ENCODE results near the gene CNOT9.

CNOT9 gene

DNA sequence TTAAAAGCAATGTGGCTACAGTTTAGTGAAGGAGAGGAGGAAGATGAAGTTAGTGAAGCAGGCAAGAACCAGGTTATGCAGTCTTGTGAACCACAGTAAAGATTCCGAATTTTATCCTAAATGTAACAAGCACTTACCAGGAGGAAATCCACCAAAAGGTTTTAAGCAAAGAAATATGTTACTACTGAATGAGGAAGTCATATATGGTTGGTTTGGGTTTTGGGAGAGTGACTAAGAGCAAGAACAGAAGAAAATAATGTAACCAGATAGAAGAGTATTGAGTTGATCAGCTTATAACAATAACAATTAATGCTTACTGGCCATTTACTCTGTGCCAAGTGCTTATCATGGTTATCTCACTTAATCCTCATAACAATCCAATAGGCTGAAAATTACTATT, 2.3 kb upstream of the CNOT9 start:
- TF ChIP-seq ZNF274 (IDR thresholded peaks at IDR 0.05; ENCODE audit: low read depth, low read length), result no peak
- H3K4me3 ChIP-seq (ENCODE audit: low read length), result no peak overlapping the region

DNA sequence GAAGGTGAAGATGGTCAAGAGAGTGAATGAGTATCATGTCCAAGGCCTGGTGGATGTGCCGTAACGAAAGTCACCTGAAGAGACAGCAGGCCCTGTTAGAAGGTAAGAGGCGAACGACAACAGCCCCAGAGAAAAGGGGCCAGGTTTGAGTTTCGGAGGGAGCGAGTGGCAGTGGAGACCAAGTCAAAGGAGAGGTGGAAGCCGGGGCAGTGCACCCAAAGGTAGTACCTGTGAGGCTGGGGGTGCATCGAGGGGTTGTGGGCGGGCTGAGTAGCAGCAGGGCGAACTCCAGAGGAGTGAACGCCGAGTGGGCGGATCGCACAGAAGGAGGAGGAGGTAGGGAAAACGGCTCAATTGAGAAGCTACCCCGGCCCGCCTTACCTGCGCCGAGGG, 846 bp upstream of the CNOT9 start:
- H3K4me3 ChIP-seq (ENCODE audit: low read length), result peak overlapping the region; percentile 97
- TF ChIP-seq ZNF274 (IDR thresholded peaks at IDR 0.05; ENCODE audit: low read depth, low read length), result no peak

DNA sequence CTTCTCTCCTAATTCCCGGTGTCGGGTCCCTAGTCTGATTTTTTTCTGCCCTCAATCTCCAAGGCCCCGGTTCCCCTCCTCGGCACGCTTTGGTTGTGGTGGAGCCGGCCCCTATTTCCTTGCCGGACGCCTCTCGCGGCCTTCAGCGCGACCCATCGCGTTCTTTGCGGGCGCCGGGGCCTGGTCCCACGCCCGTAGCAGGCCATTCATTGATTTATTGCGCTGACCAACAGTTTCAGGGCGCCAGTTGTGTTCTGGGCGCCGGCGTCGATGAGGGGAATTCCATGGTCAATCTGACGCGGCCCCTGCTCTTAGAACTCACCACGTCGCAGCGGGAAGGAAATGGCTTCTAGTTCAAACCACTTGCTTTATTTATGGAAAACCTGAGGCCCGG, 396 bp downstream of the CNOT9 start:
- H3K4me3 ChIP-seq (ENCODE audit: low read length), result peak overlapping the region; percentile 74
- TF ChIP-seq ZNF274 (IDR thresholded peaks at IDR 0.05; ENCODE audit: low read depth, low read length), result no peak

DNA sequence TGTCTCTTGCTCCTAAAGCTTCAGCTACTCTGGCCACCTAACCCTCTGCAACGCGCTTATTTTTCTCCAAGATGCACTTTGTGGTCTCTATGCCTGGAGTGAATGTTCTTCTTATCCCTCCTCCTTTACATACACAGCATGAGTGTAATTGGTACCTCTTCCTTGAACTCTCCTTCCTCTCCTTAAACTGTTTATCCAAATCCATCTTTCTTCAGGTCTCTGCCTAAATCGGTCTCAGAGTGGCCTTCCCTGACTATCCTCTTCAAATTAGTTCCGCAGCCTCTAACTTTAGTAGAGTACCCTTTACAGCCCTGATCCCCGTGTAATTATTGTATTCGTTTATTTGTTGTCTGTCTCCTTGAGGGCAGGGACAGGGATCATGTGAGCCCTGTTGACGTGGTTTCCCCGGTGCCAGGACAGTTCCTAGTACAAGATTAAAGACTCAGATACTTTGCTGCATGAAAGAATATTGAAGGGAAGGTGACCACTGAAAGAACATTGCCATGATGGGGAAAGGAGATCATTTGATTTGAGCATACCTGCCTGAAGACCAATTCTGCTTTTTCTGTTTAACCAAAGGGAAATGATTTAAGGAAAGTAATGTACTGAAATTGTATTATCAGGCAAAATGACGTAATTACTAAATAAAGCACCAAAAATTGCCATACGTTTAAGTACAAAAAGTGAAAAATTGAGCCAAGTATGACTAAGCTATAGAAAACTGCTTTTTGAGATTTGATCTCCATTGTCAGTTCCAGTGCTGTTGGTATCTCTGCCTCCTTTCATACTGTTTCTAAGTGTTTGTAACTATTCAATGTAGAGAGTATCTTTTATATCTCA, 1.2 kb downstream of the CNOT9 start:
- peak overlapping the region; percentile 74 for H3K4me3 ChIP-seq (ENCODE audit: low read length)
- no peak for TF ChIP-seq ZNF274 (IDR thresholded peaks at IDR 0.05; ENCODE audit: low read depth, low read length)

DNA sequence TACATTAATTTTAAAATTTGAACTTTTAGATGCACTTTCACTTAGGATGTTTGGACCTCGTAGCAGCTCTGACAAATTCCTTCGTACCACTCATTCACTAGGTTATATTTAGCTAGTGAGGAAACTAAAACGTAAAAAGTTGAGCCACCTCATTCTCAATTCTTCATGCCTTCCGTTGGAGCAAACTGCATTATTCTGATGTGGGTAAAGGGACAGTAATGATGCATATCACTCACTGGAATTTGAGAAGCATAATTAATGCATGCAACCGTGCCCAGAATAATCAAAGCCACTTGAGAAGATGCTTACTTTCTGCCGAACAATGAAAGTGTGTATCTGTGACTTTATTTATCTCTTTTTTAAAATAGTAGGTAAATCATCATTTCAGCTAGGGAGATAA, 2.2 kb downstream of the CNOT9 start:
- H3K4me3 ChIP-seq (ENCODE audit: low read length), result peak overlapping the region; percentile 74
- TF ChIP-seq ZNF274 (IDR thresholded peaks at IDR 0.05; ENCODE audit: low read depth, low read length), result no peak

DNA sequence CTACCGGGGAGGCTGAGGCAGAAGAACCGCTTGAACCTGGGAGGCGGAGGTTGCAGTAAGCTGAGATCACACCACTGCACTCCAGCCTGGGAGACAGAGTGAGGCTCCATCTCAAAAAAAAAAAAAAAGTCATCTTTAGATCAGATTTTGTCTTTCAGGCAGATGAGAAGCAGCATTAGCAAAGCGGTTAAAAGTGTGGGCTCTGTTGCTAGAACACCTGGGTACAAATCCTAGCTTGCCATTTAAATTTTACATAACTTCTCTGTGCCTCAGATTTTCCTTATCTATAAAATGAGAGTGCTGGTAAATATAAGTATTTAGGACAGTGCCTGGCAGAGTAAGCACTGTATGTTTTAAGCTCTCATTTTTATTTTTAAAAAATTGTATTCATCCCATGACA, 8.2 kb downstream of the CNOT9 start:
- no peak for TF ChIP-seq ZNF274 (IDR thresholded peaks at IDR 0.05; ENCODE audit: low read depth, low read length)

DNA sequence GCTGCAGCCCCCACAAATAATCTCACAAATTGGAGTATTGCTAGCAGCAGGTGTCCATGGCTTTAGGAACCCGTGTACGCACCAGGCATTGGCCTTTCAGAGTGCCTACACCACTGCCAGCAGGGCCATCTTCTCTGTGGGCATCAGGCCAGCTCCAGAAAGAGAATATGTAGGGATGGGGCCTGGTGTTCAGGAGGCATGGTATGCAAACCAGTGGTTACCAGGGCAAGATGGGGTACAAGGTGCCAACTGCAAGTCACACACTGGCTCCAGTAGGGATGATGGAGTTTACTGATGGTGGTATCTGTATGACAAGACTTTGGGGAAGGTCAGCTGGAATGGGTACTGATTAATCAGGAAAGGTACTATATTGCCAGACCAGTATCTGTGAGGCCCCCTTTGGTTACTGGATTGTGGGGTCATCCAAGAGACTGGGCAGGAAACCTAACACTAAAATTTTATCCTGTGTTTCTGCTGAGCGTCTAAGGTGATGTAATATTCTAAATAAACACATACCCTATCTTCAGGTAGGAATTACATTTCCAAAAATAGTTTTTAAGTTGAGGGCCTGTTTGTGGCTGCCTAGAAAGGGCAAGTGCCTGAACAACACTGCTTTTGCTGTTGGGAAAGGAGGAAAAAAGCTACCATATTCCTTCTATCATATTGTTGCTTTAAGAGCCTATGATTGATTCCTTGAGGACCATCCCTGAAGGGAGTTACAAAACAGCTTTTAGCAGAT, 9.0 kb downstream of the CNOT9 start:
- no peak overlapping the region for H3K4me3 ChIP-seq (ENCODE audit: low read length)

More for the DNA sequence above, 8.2 kb downstream of the CNOT9 start:
- no peak overlapping the region for H3K4me3 ChIP-seq (ENCODE audit: low read length)

DNA sequence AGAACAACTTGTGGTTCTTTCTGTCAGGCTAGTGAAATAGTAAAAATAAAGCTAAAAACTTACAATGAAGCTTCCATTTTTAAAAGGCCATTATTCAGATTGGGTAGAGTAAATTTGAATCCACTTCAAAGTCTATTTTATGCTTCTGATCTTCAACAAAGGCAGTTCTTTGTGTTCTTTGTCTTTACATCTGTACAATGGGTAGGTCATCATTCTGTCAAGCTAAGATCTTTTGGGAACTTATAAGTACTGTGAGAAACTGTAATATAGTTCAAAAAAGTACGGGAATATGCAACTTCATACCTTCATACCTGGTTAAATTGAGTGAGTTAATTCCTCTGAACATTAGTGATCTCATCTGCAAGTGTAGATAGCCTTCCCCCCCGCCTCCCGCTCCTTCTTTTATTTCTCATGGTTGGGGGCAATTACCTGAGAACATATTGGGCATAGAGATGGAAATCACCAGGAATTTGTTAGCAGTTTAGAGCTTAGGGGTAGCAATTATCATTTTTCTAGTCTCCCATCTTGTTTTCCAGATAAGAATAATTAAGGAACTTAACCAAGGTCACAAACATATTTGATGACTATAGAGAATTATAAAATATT, 9.7 kb downstream of the CNOT9 start:
- H3K4me3 ChIP-seq (ENCODE audit: low read length), result no peak overlapping the region
- no peak for TF ChIP-seq ZNF274 (IDR thresholded peaks at IDR 0.05; ENCODE audit: low read depth, low read length)

More for the DNA sequence above, 9.0 kb downstream of the CNOT9 start:
- no peak for TF ChIP-seq ZNF274 (IDR thresholded peaks at IDR 0.05; ENCODE audit: low read depth, low read length)

DNA sequence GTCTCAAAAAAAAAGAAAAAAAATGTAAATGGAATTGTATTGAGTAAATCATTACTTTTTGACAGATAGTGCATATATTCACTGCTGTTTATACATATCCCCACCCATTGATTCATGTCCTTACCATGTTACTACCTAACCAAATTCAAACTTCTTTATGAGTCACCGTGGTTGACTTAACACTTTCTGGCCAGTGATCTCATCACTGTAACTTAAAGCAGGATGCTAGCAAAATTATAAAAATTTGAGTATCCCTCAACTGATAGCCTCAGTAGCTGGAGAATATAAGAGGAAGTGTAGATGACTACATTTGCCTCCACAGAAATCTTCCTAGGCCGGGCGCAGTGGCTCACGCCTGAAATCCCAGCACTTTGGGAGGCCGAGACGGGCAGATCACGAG, 13.4 kb downstream of the CNOT9 start:
- no peak for TF ChIP-seq ZNF274 (IDR thresholded peaks at IDR 0.05; ENCODE audit: low read depth, low read length)

DNA sequence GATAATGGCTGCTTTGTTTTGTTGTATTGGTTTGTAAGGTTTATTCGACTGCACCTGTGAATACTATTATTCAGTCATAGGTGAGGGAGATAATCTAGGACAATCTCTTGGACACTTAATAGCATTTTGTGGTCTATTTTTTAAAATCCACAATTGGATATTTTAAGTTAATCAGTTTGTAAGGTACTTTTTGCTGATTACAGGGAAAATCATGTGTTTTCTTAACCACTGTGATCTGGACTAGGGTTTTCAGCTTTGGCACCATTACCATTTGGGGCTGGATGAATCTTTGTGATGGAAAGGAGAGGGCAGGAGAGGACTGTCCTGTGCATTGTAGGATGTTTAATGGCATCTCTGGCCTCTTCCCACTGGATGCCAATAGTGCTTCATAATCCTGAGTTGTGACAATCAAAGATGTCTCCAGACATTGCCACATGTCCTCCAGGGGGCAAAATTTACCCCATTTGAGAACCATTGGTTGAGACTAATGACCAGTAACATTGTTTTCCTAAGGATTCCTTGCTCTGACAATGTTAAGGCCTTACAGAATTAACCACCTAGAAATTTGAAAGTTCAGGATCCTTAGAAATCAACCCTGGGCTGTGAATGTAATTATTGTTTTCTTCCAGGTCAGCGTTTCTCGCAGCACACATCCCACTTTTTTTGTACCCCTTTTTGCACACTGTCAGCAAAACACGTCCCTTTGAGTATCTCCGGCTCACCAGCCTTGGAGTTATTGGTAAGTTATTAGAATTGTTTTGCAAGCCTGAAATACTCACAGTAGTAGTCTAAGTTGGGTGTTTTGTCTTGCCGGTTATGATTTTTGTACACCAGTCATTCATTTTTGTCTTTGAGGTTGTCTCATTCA, 15.6 kb downstream of the CNOT9 start:
- TF ChIP-seq ZNF274 (IDR thresholded peaks at IDR 0.05; ENCODE audit: low read depth, low read length), result no peak
- no peak overlapping the region for H3K4me3 ChIP-seq (ENCODE audit: low read length)

More for the DNA sequence above, 13.4 kb downstream of the CNOT9 start:
- H3K4me3 ChIP-seq (ENCODE audit: low read length), result no peak overlapping the region

DNA sequence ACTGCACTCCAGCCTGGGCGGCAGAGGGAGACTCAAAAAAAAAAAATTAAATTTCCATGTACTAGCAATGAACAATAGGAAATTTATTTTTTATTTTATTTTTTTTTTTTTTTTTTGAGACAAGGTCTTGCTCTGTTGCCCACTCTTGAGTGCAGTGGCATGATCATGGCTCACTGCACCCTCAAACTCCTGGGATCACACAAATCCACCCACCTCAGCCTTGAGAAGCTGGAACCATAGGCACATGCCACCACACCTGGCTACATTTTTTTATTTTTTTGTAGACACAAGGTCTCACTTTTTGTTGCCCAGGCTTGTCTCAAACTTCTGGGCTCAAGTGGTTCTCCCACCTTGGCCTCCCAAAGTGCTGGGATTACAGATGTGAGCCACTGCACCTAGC, 16.9 kb downstream of the CNOT9 start:
- no peak for TF ChIP-seq ZNF274 (IDR thresholded peaks at IDR 0.05; ENCODE audit: low read depth, low read length)

DNA sequence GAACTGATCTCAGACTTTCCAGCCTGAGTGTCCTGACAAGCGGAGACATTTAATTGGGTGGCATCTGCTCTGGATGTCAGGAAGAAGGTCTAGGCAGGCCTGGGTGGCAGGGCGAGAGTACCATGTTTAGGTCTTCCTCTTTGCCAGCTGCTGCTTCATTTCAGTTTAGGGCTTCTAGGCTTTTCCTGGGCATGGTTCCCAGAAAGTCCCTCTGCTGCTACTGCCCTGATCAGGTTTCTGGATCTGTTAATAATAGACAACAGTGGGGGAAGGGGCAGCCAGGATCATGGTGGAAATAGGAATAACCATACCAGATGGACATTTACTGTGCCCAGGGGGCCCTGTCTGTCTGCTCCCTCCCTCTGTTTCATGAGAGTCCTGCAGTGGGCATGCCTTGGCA, 36.8 kb downstream of the CNOT9 start:
- no peak overlapping the region for H3K4me3 ChIP-seq (ENCODE audit: low read length)
- no peak for TF ChIP-seq ZNF274 (IDR thresholded peaks at IDR 0.05; ENCODE audit: low read depth, low read length)

More for the DNA sequence above, 16.9 kb downstream of the CNOT9 start:
- no peak overlapping the region for H3K4me3 ChIP-seq (ENCODE audit: low read length)

DNA sequence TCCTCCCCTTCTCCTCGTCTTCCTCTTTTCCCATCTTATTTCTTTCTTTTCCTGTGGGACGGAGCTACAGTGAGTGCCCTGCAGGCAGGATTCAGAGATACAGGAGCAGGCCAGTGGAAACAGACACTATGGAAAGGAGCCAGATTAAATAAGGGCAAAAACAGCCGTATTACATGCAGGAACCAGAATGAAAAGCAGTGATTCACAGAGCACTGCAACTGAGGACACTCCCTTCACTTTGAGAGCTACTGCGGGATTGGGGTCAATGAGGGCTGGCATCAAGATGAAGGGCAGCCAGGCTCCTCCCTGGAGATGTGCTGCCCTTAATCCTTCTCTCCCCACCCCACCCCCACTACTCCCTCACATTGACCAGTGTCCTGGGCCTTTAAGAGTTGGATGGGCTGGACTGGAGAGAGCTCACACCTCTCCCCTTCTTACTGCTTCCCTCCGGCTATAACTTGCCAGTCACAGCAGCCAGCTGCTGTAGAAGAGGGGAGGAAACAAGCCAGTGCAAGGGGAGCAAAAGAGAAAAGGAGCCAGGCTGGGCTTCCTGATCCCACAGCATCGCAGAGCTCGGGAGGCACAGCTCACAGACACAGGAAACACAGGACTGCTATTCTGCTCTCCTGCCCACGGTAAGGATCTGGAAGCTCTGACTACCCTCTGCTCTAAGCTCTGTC, 38.9 kb downstream of the CNOT9 start, which contains the start of gene PLCD4:
Gene PLCD4 (plus strand): TSS at position 464 of the 680 bp plus-strand sequence. CDS start 7,841 bp downstream, outside the sequence.
- no peak within 1 kb of the TSS for H3K4me3 ChIP-seq (ENCODE audit: low read length)

More for the DNA sequence above, 38.9 kb downstream of the CNOT9 start, which contains the start of gene PLCD4:
- no peak for TF ChIP-seq ZNF274 (IDR thresholded peaks at IDR 0.05; ENCODE audit: low read depth, low read length)
